HCT116 (cell line): ENCODE data around the gene TCF7. TPM values are rescaled to one million over a fixed set of nuclear protein-coding genes. Genes with fewer than 3 reads are reported as not detected.
A peak's percentile ranks its signal among the peaks of the same experiment; 100 is the strongest.

ENCODE experiments used
- ATAC-seq: fragments of 200-7000 bp; cut with Tn5 transposase; 2 replicates; pipeline ENCODE4 v1.9.1; 2020; ENCODE audit warnings: mild to moderate bottlenecking, moderate library complexity
- BruUV-seq: library from RNA; stranded (reverse); fragments of 400-500 nt; replicated peaks from 2 replicates; lab custom pipeline; 2021; lab: Mats Ljungman, UMichigan
- CTCF ChIA-PET: fragments of 300-600 bp; sonication (Branson Sonifier 250); formaldehyde crosslinking; loops from one replicate; lab custom pipeline; 2021; ENCODE audit warnings: antibody characterized with exemption; lab: Charles Lee
- POLR2A ChIA-PET: fragments of 300-600, 350-600 bp; sonication (Branson Sonifier 250); formaldehyde crosslinking; loops from one replicate; lab custom pipeline; 2021; ENCODE audit warnings: antibody characterized with exemption; lab: Charles Lee
- RAD21 ChIA-PET, 2 experiments: fragments of 300-600 bp; sonication (Branson Sonifier 250); formaldehyde crosslinking; loops; one replicate each; lab custom pipeline; 2023; ENCODE audit warnings: low total read pairs in 2 of 2; ENCODE audit not compliant: uncharacterized antibody in 2 of 2, unreplicated experiment in 2 of 2, low non-redundant PET in 1 of 2; lab: Charles Lee
- DNase-seq: peaks from one replicate; pipeline ENCODE4 v3.0.0-alpha.2; 2010; ENCODE audit warnings: low read depth, low spot score
- H2AFZ ChIP-seq: fragments of 200-600 bp; shearing (Covaris generic), sonication (generic); 2 replicates; pipeline ENCODE4 v1.6.1; 2017; ENCODE audit warnings: low read depth, mixed run types, mixed read lengths, antibody characterized with exemption, low read length; ENCODE audit not compliant: poor library complexity, severe bottlenecking
- H3K27ac ChIP-seq: 2 replicates; pipeline ENCODE4 v1.5.1; 2012; ENCODE audit warnings: low read depth, low read length
- H3K27me3 ChIP-seq: fragments of 200-600 bp; sonication (generic); 2 replicates; pipeline ENCODE4 v1.6.1; 2016; ENCODE audit warnings: mixed run types, low read length, mixed read lengths; ENCODE audit not compliant: insufficient read depth
- H3K36me3 ChIP-seq, 2 experiments: fragments of 200-500 bp in 1 of 2; fragments of 200-600 bp in 1 of 2; sonication (Bioruptor generic) in 1 of 2; sonication (generic) in 1 of 2; 2 replicates each; pipeline versions ENCODE4 v1.5.1 to v1.6.1; 2014 to 2016; ENCODE audit warnings: low read length in 2 of 2, inconsistent platforms in 1 of 2, mixed read lengths in 1 of 2, mixed run types in 1 of 2; ENCODE audit not compliant: insufficient read depth in 2 of 2, control insufficient read depth in 1 of 2
- H3K4me1 ChIP-seq, 2 experiments: fragments of 200-600 bp in 1 of 2; sonication (generic) in 1 of 2; 2 replicates each; pipeline versions ENCODE4 v1.5.1 to v1.6.1; 2012 to 2017; ENCODE audit warnings: low read length in 2 of 2, inconsistent platforms in 1 of 2, mild to moderate bottlenecking in 1 of 2, mixed read lengths in 1 of 2, mixed run types in 1 of 2, moderate library complexity in 1 of 2; ENCODE audit not compliant: insufficient read depth in 2 of 2, control insufficient read depth in 1 of 2
- H3K4me2 ChIP-seq: fragments of 200-600 bp; sonication (generic); 2 replicates; pipeline ENCODE4 v1.6.1; 2017; ENCODE audit warnings: mixed run types, low read length, mixed read lengths
- H3K4me3 ChIP-seq, 2 experiments: fragments of 200-600 bp in 1 of 2; sonication (generic) in 1 of 2; replicated peaks in 1 of 2; 2 replicates each; pipeline ENCODE4 v1.5.1; 2011 to 2016; ENCODE audit warnings: low read length in 2 of 2, control low read depth in 1 of 2, low read depth in 1 of 2, mild to moderate bottlenecking in 1 of 2, mixed read lengths in 1 of 2, mixed run types in 1 of 2
- H3K79me2 ChIP-seq: fragments of 200-600 bp; sonication (generic); 2 replicates; pipeline ENCODE4 v1.6.1; 2017; ENCODE audit warnings: mild to moderate bottlenecking, mixed run types, low read length, moderate library complexity, mixed read lengths; ENCODE audit not compliant: insufficient read depth
- H3K9ac ChIP-seq: fragments of 200-600 bp; sonication (generic); 2 replicates; pipeline ENCODE4 v1.6.1; 2016; ENCODE audit warnings: low read length, mixed read lengths
- H3K9me2 ChIP-seq: fragments of 200-600 bp; sonication (generic), shearing (Covaris generic); 2 replicates; pipeline ENCODE4 v1.6.1; 2017; ENCODE audit warnings: mixed run types, mild to moderate bottlenecking, moderate library complexity; ENCODE audit not compliant: insufficient read depth
- H3K9me3 ChIP-seq, 2 experiments: fragments of 200-500 bp in 1 of 2; fragments of 200-600 bp in 1 of 2; sonication (Bioruptor generic) in 1 of 2; sonication (generic) in 1 of 2; 2 replicates each; pipeline ENCODE4 v1.6.1; 2014 to 2017; ENCODE audit warnings: low read length in 2 of 2, mixed read lengths in 2 of 2, inconsistent platforms in 1 of 2, low read depth in 1 of 2, mild to moderate bottlenecking in 1 of 2, mixed run types in 1 of 2, moderate library complexity in 1 of 2; ENCODE audit not compliant: control insufficient read depth in 1 of 2, insufficient read depth in 1 of 2
- H4K20me1 ChIP-seq: fragments of 200-600 bp; sonication (generic), shearing (Covaris generic); 2 replicates; pipeline ENCODE4 v1.6.1; 2017; ENCODE audit warnings: mixed run types, mild to moderate bottlenecking, moderate library complexity; ENCODE audit not compliant: insufficient read depth
- FOSL1 ChIP-seq: IDR thresholded peaks from 2 replicates; pipeline ENCODE4 v1.6.1; 2012; ENCODE audit warnings: low read depth
- POLR2AphosphoS5 ChIP-seq: IDR thresholded peaks from 2 replicates; pipeline ENCODE4 v1.6.1; 2011; ENCODE audit warnings: mild to moderate bottlenecking, low read depth, low read length, moderate library complexity
- SIN3A ChIP-seq: IDR thresholded peaks from 2 replicates; pipeline ENCODE4 v1.6.1; 2012; ENCODE audit warnings: low read depth
- SRF ChIP-seq: IDR thresholded peaks from 2 replicates; pipeline ENCODE4 v1.6.1; 2012; ENCODE audit warnings: low read depth
- TCF7L2 ChIP-seq: IDR thresholded peaks from 2 replicates; pipeline ENCODE4 v1.7.0; 2011; ENCODE audit warnings: borderline replicate concordance, inconsistent platforms; ENCODE audit not compliant: insufficient read depth, insufficient read length; ENCODE audit errors: extremely low read depth
- YY1 ChIP-seq: IDR thresholded peaks from 2 replicates; pipeline ENCODE4 v1.6.1; 2011; ENCODE audit warnings: low read length, low read depth, moderate library complexity, mild to moderate bottlenecking; ENCODE audit not compliant: insufficient replicate concordance; ENCODE audit errors: extremely low read depth
- ZFX ChIP-seq: fragments of 450-650 bp; IDR thresholded peaks from 2 replicates; pipeline ENCODE4 v1.6.1; 2017
- ZNF274 ChIP-seq: fragments of 200-500 bp; sonication (Bioruptor generic); IDR thresholded peaks from 2 replicates; pipeline ENCODE4 v1.6.1; 2014; ENCODE audit warnings: mild to moderate bottlenecking, low read depth, low read length, inconsistent platforms
- intact Hi-C: fragments of 100-400 bp; cut with micrococcal nuclease; formaldehyde crosslinking; loops from 2 replicates; pipeline ENCODE4 v1.10.0; 2022
- total RNA-seq: library from RNA; stranded (reverse); gene quantifications from one replicate; pipeline ENCODE4 v1.2.1, GENCODE V29; 2021; ENCODE audit not compliant: unreplicated experiment
- TF ChIP-seq, protein P1 (sequence below), 3 experiments: fragments of 200-600 bp in 1 of 3; sonication (generic) in 1 of 3; IDR thresholded peaks in 2 of 3; conservative IDR thresholded peaks in 1 of 3; 2 replicates each; pipeline ENCODE4 v1.5.1; 2012 to 2017; ENCODE audit warnings: low read depth in 2 of 3, low read length in 2 of 3, antibody characterized with exemption in 1 of 3, borderline replicate concordance in 1 of 3, control low read depth in 1 of 3, mild to moderate bottlenecking in 1 of 3, mixed read lengths in 1 of 3, mixed run types in 1 of 3, moderate library complexity in 1 of 3; ENCODE audit not compliant: insufficient read depth in 1 of 3
- TF ChIP-seq, protein P2 (sequence below): IDR thresholded peaks from 2 replicates; pipeline ENCODE4 v1.6.1; 2012; ENCODE audit warnings: low read depth

Gene TCF7
- total RNA-seq, 1 experiment from 2014 or later, result 17.8 TPM

DNA sequence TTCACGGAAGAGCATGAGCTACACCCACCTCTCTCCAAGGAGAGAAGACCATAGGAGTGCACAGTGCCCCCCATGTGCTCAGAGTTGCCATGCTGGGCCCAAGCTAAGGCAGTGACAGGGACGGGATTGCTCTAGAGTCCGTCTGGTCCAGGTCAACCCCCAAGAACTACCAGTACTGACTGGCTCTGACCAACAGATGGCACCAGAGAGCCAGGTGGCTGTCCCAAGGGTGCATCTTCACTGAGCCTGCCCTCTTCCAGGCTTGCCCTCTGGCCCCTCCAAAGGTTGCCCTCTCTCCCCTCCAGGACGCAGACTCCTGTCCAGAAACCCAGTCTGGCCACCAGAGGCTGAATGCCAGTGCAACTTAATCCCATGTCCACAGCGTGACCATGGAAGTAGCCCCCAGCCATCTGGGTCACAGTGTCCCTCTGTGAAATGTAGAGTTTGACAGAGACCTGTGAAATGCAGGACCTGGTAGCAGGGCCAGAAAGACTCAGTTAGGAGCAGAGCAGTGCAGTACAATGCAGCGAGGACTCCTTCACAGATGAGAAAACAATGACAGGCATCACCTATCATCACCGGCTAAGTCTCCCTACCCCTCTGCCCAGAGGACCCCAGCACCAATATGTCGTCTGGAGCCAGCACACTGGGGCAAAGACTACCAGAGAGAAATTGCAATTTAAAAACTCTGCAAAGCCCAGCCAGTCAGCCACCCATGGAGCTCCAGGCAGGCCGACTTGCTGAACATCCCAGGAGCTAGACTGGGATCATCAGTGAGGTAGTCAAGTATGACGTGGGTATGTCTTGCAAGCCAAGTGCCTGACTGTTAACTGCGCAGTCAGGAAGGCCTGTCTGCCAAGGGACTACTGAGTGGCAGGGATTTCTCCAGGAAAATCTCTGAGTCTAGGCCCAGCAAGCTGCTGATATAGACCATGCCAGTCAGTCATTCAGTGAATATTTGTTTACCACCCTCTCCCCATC lies 70.0 kb downstream of the TCF7 start:
- BruUV-seq, result no TSS peak
- no peaks in the 10 kb centered on the region for H3K9me3 ChIP-seq
- intact Hi-C loops, result loop anchor here (1.0 to 10.0 kb wide), 3 partner anchors 43 to 400 kb away; partner anchors contain the start of gene PPP2CA
- no peaks in the 10 kb centered on the region for H3K79me2 ChIP-seq
- no peaks in the 10 kb centered on the region for H4K20me1 ChIP-seq
- no peaks in the 10 kb centered on the region for H3K9me2 ChIP-seq
- ChIA-PET CTCF (interaction anchor here (1.3 to 4.2 kb wide), 3 partner anchors 104 to 107 kb away, joined by 6 to 25 read pairs (median 11); no protein-coding TSS in a partner anchor), RAD21 (interaction anchor here (0.7 to 2.7 kb wide), 5 partner anchors 103 to 268 kb away, joined by 3 to 9 read pairs (median 4); no protein-coding TSS in a partner anchor), POLR2A (interaction anchor here (0.6 kb wide), 2 partner anchors 414 to 578 kb away, joined by 3 read pairs; no protein-coding TSS in a partner anchor)
- H3K4me1 ChIP-seq, result no peaks in the 10 kb centered on the region
- H3K9ac ChIP-seq, result no peak overlapping the region
- no peaks in the 10 kb centered on the region for H3K36me3 ChIP-seq
- TF ChIP-seq, protein P1, sequence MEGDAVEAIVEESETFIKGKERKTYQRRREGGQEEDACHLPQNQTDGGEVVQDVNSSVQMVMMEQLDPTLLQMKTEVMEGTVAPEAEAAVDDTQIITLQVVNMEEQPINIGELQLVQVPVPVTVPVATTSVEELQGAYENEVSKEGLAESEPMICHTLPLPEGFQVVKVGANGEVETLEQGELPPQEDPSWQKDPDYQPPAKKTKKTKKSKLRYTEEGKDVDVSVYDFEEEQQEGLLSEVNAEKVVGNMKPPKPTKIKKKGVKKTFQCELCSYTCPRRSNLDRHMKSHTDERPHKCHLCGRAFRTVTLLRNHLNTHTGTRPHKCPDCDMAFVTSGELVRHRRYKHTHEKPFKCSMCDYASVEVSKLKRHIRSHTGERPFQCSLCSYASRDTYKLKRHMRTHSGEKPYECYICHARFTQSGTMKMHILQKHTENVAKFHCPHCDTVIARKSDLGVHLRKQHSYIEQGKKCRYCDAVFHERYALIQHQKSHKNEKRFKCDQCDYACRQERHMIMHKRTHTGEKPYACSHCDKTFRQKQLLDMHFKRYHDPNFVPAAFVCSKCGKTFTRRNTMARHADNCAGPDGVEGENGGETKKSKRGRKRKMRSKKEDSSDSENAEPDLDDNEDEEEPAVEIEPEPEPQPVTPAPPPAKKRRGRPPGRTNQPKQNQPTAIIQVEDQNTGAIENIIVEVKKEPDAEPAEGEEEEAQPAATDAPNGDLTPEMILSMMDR (IDR thresholded peaks at IDR 0.05 in 2 of 3, conservative IDR thresholded peaks at IDR 0.05 in 1 of 3; ENCODE audit: borderline replicate concordance in 1 of 3, insufficient read depth in 1 of 3, low read depth in 2 of 3, low read length in 2 of 3), result peak in 2 of 3 experiments; percentile 88 to 93; a peak in 4 of 6 replicates
- TF ChIP-seq SRF, result no peak
- peak; percentile 98 for ATAC-seq
- H3K4me2 ChIP-seq, result no peak overlapping the region
- no peaks in the 10 kb centered on the region for H3K27me3 ChIP-seq
- no peak overlapping the region for H2AFZ ChIP-seq
- no peak overlapping the region for H3K4me3 ChIP-seq
- DNase-seq, result peak; percentile 48
- no peak overlapping the region for H3K27ac ChIP-seq

DNA sequence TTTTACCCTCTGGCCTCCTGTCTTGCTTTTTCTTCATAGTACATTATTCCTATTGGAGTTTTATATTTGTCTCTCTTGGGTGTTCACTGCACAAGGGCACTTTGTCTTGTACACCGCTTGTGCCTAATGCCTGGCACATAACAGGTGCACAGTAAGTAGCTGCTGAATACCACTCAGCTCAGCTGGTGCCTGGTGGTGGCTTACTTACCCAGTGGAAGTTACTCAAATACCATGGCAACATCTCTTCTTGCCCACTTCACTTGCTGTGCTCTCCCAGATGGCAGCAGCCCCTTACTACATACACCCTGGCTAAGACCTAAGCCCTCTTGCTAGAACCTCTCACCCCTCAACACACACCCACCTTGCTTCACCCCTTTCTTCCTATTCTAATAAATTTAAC lies 73.6 kb downstream of the TCF7 start:
- Histone ChIP-seq H3K4me2 (no peak overlapping the region), H3K9me3 (no peaks in the 10 kb centered on the region), H3K9ac (no peak overlapping the region), H3K27ac (no peak overlapping the region), H3K36me3 (no peaks in the 10 kb centered on the region), H3K27me3 (no peaks in the 10 kb centered on the region), H3K9me2 (no peaks in the 10 kb centered on the region), H3K79me2 (no peaks in the 10 kb centered on the region), H4K20me1 (no peaks in the 10 kb centered on the region), H2AFZ (no peak overlapping the region), H3K4me1 (no peaks in the 10 kb centered on the region), H3K4me3 (no peak overlapping the region)
- ChIA-PET POLR2A (no interaction called here), CTCF (interaction anchor here (1.9 to 4.2 kb wide), 2 partner anchors 101 to 103 kb away, joined by 6 to 25 read pairs; no protein-coding TSS in a partner anchor), RAD21 (interaction anchor here in 1 of 2 experiments (1.0 kb wide), 1 partner anchor 101 kb away, joined by 3 read pairs; no protein-coding TSS in a partner anchor)
- DNase-seq (no peak), ATAC-seq (no peak)
- no TSS peak for BruUV-seq
- intact Hi-C loops, result loop anchor here (10.0 kb wide), 1 partner anchor 397 kb away; no protein-coding TSS in a partner anchor
- TF ChIP-seq ZNF274 (no peak), POLR2AphosphoS5 (no peak), TCF7L2 (no peak), FOSL1 (no peak), SIN3A (no peak), YY1 (no peak), ZFX (no peak)
- TF ChIP-seq, protein P2, sequence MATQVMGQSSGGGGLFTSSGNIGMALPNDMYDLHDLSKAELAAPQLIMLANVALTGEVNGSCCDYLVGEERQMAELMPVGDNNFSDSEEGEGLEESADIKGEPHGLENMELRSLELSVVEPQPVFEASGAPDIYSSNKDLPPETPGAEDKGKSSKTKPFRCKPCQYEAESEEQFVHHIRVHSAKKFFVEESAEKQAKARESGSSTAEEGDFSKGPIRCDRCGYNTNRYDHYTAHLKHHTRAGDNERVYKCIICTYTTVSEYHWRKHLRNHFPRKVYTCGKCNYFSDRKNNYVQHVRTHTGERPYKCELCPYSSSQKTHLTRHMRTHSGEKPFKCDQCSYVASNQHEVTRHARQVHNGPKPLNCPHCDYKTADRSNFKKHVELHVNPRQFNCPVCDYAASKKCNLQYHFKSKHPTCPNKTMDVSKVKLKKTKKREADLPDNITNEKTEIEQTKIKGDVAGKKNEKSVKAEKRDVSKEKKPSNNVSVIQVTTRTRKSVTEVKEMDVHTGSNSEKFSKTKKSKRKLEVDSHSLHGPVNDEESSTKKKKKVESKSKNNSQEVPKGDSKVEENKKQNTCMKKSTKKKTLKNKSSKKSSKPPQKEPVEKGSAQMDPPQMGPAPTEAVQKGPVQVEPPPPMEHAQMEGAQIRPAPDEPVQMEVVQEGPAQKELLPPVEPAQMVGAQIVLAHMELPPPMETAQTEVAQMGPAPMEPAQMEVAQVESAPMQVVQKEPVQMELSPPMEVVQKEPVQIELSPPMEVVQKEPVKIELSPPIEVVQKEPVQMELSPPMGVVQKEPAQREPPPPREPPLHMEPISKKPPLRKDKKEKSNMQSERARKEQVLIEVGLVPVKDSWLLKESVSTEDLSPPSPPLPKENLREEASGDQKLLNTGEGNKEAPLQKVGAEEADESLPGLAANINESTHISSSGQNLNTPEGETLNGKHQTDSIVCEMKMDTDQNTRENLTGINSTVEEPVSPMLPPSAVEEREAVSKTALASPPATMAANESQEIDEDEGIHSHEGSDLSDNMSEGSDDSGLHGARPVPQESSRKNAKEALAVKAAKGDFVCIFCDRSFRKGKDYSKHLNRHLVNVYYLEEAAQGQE, result no peak
